ENCODE results near the gene HHAT.

HHAT gene

GRCh38 chr1:210603123-210603522, 274.4 kb downstream of the HHAT start:
- no peak overlapping the region for H3K4me3 ChIP-seq (ENCODE audit: low read depth, low read length)
- DNase-seq (ENCODE audit: low read depth), result no peak
- no peak for TF ChIP-seq MAX (IDR thresholded peaks at IDR 0.05; ENCODE audit: low read depth, low read length)
- no peak for TF ChIP-seq POLR2A (IDR thresholded peaks at IDR 0.05; ENCODE audit: extremely low read depth, insufficient read length)
- TF ChIP-seq MYC (IDR thresholded peaks at IDR 0.05; ENCODE audit: low read depth, low read length), result no peak
- TF ChIP-seq, protein P1, sequence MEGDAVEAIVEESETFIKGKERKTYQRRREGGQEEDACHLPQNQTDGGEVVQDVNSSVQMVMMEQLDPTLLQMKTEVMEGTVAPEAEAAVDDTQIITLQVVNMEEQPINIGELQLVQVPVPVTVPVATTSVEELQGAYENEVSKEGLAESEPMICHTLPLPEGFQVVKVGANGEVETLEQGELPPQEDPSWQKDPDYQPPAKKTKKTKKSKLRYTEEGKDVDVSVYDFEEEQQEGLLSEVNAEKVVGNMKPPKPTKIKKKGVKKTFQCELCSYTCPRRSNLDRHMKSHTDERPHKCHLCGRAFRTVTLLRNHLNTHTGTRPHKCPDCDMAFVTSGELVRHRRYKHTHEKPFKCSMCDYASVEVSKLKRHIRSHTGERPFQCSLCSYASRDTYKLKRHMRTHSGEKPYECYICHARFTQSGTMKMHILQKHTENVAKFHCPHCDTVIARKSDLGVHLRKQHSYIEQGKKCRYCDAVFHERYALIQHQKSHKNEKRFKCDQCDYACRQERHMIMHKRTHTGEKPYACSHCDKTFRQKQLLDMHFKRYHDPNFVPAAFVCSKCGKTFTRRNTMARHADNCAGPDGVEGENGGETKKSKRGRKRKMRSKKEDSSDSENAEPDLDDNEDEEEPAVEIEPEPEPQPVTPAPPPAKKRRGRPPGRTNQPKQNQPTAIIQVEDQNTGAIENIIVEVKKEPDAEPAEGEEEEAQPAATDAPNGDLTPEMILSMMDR (IDR thresholded peaks at IDR 0.05; ENCODE audit: low read depth, low read length), result no peak

DNA sequence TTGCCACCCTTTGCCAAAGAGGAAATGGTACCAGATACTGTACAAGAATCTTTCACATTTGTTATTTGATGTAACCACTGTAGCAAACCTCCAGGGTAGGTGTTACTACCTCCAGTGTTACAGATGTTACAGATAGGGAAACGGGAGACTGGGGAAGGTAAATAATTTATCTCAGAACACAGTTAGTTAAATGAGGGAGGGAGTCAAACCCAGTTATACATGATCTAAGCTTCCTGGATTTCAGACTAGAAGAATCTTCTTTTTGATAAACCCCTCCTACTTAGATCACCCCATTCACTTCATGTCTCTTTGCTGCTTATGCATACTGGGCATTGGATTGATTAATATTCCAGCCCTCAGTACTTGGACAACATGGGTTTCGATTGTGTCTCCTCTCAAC, 276.4 kb downstream of the HHAT start:
- H3K4me3 ChIP-seq (ENCODE audit: low read depth, low read length), result no peak overlapping the region
- no peak for TF ChIP-seq POLR2A (IDR thresholded peaks at IDR 0.05; ENCODE audit: extremely low read depth, insufficient read length)
- TF ChIP-seq MYC (IDR thresholded peaks at IDR 0.05; ENCODE audit: low read depth, low read length), result no peak
- TF ChIP-seq, protein P1 (IDR thresholded peaks at IDR 0.05; ENCODE audit: low read depth, low read length), result no peak
- TF ChIP-seq MAX (IDR thresholded peaks at IDR 0.05; ENCODE audit: low read depth, low read length), result no peak
- DNase-seq (ENCODE audit: low read depth), result no peak

DNA sequence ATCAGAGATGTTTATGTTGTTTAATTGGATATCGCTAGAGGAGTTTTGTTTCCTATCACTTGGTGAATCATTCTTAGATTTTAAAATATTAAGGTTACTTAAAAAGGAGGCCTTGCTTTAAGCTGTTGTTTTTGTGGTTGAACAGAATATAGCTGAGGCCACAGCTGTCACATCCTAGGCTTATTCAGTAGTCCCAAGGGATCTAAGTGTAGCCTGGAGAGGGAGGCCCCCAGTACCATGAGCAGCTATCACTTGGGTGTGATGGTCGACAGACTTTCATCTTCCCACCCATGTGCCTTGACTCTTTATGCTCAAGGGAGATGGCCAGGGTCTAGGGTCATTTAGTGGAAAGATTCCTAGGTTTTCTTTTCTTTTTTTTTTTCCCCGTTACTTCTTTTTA, 278.7 kb downstream of the HHAT start:
- no peak for DNase-seq (ENCODE audit: low read depth)
- H3K4me3 ChIP-seq (ENCODE audit: low read depth, low read length), result no peak overlapping the region
- TF ChIP-seq, protein P1 (IDR thresholded peaks at IDR 0.05; ENCODE audit: low read depth, low read length), result no peak
- TF ChIP-seq MYC (IDR thresholded peaks at IDR 0.05; ENCODE audit: low read depth, low read length) (no peak), POLR2A (IDR thresholded peaks at IDR 0.05; ENCODE audit: extremely low read depth, insufficient read length) (no peak), MAX (IDR thresholded peaks at IDR 0.05; ENCODE audit: low read depth, low read length) (no peak)

DNA sequence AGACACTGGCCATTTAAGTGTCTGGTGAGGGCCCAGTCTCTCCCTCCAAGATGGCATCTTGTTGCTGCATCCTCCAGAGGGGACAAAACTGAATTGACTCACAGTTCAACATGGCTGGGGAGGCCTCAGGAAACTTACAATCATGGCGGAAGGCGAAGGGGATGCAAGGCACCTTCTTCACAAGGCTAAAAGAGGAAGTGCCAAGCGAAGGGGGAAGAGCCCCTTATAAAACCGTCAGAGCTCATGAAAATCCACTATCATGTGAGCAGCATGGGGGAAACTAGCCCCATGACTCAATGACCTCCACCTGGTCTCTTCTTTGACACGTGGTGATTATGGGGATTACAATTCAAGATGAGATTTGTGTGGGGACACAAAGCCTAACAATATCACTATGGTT, 280.1 kb downstream of the HHAT start:
- TF ChIP-seq POLR2A (IDR thresholded peaks at IDR 0.05; ENCODE audit: extremely low read depth, insufficient read length), result no peak
- no peak for TF ChIP-seq MAX (IDR thresholded peaks at IDR 0.05; ENCODE audit: low read depth, low read length)
- TF ChIP-seq MYC (IDR thresholded peaks at IDR 0.05; ENCODE audit: low read depth, low read length), result no peak
- TF ChIP-seq, protein P1 (IDR thresholded peaks at IDR 0.05; ENCODE audit: low read depth, low read length), result no peak
- DNase-seq (ENCODE audit: low read depth), result peak; percentile 12
- no peak overlapping the region for H3K4me3 ChIP-seq (ENCODE audit: low read depth, low read length)

- H3K4me3 ChIP-seq (ENCODE audit: low read depth, low read length), result no peak overlapping the region
- TF ChIP-seq POLR2A (IDR thresholded peaks at IDR 0.05; ENCODE audit: extremely low read depth, insufficient read length) (no peak), MAX (IDR thresholded peaks at IDR 0.05; ENCODE audit: low read depth, low read length) (no peak), MYC (IDR thresholded peaks at IDR 0.05; ENCODE audit: low read depth, low read length) (no peak)
- TF ChIP-seq, protein P1 (IDR thresholded peaks at IDR 0.05; ENCODE audit: low read depth, low read length), result no peak
- DNase-seq (ENCODE audit: low read depth), result no peak
Measured at GRCh38 chr1:210616356-210616755, 287.7 kb downstream of the HHAT start.

DNA sequence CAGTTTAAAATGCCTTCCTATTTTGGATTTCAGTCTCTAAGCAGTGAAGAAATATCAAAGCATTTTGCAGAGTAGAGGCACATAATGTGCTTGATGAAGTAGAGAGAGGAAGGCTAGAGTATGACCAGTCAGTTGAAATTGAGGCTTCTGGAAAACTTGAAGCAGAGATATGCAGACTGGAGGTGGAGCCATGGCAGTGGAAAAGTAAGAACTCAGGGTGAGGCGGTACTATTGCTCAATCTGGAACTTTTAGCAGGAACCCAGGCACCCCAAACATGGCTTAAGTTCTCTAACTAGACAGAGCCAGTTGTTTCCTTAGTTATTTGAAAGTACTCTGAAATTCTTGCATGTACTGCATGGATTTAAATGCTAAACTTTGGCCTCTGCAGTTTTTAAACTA, 288.6 kb downstream of the HHAT start:
- no peak overlapping the region for H3K4me3 ChIP-seq (ENCODE audit: low read depth, low read length)
- no peak for TF ChIP-seq MYC (IDR thresholded peaks at IDR 0.05; ENCODE audit: low read depth, low read length)
- TF ChIP-seq, protein P1 (IDR thresholded peaks at IDR 0.05; ENCODE audit: low read depth, low read length), result no peak
- TF ChIP-seq MAX (IDR thresholded peaks at IDR 0.05; ENCODE audit: low read depth, low read length), result no peak
- TF ChIP-seq POLR2A (IDR thresholded peaks at IDR 0.05; ENCODE audit: extremely low read depth, insufficient read length), result no peak
- no peak for DNase-seq (ENCODE audit: low read depth)
